ENCODE data around the gene ARID3A. TPM values are rescaled to one million over a fixed set of nuclear protein-coding genes. Genes with fewer than 3 reads are reported as not detected.

ARID3A gene
- total and polyA plus RNA-seq, 2 of the 8 experiments (the other 6 are each of a cell fraction or from before 2014, with no cell fraction given): 40.5 to 77.4 TPM

DNA sequence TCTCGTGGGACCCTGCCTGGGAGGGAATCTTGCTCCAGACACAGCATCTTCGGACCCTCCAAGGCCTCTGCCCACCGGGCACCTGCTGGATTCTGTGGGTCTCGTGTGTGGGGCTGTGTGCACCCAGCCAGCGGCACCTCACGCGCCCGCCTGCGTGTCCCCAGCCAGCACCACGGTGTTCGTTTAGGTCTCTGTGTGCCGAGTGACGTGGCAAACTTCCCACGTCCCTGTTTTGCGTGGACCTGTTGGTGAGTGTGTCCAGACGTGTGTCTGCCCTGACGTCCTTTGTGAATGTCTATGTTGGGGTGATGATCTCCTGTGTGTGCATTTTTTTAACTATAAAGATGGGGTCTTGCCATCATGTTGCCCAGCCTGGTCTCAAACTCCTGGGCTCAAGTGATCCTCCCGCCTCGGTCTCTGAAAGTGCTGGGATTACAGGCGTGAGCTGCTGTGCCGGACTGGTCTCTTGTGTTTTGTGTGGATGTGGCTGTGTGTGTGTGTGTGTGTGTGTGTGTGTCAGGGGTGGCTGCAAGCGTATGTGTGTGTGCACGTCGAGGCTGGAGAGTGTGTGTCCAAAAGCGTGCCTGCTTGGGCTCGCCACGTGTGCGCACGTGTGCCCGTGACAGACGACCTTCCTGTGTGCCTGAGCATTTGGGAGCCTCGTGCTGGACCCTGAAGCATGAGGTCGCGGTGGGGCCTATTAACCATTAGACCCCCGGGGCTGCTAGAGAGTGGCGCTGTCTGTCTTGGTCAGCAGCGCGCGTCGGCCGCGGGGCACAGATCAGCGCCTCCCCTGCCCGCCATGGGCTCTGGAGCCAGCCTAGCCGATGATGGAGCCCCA, 15.7 kb downstream of the ARID3A start:
- ChIA-PET CTCF (ENCODE audit: partially characterized antibody) (interaction anchor here (0.8 to 1.5 kb wide), 3 partner anchors 18 to 43 kb away, joined by 3 to 4 read pairs (median 3); partner anchors contain the start of gene WDR18), POLR2A (ENCODE audit: partially characterized antibody) (interaction anchor here (2.9 kb wide), 1 partner anchor 11 kb away, joined by 8 read pairs; no protein-coding TSS in a partner anchor)
- H2BK5ac ChIP-seq (ENCODE audit: low read depth, low read length): no peak overlapping the region
- H2BK12ac ChIP-seq (ENCODE audit: low read depth, low read length): no peak overlapping the region
- no peak overlapping the region for H3K23ac ChIP-seq (ENCODE audit: insufficient read length)
- H3K56ac ChIP-seq (replicated peaks; ENCODE audit: insufficient read length, low read depth, low read length): no peak overlapping the region
- peaks cover 23% of the 10 kb centered on the region for H3K79me1 ChIP-seq (ENCODE audit: low read depth, low read length)
- no peaks in the 10 kb centered on the region for H3K23me2 ChIP-seq (ENCODE audit: low read depth, low read length)
- no peak overlapping the region for H2AFZ ChIP-seq (ENCODE audit: low read length)
- no peak overlapping the region for H2BK15ac ChIP-seq (ENCODE audit: low read length)
- FAIRE-seq (no peak), DNase-seq (ENCODE audit: low read depth in 1 of 2, low spot score in 2 of 2) (no peak)
- H3K14ac ChIP-seq (ENCODE audit: insufficient read length): no peak overlapping the region
- no peak overlapping the region for H3K9ac ChIP-seq (replicated peaks in 1 of 4; ENCODE audit: extremely low read depth in 1 of 4, low read depth in 3 of 4, low read length in 3 of 4)
- H4K91ac ChIP-seq (replicated peaks; ENCODE audit: insufficient read length, low read length): no peak overlapping the region
- no peak overlapping the region for H3K4me2 ChIP-seq (ENCODE audit: insufficient read depth in 1 of 2, low read depth in 2 of 2, low read length in 2 of 2)
- H2BK20ac ChIP-seq (ENCODE audit: low read length): no peak overlapping the region
- no peaks in the 10 kb centered on the region for H3K27me3 ChIP-seq (replicated peaks in 1 of 4; ENCODE audit: control insufficient read depth in 3 of 4, extremely low read depth in 1 of 4, insufficient read depth in 3 of 4, low read length in 3 of 4)
- WGBS, 2 experiments (ENCODE audit: extremely low coverage in 1 of 2, insufficient coverage in 1 of 2, insufficient read length in 1 of 2, insufficient replicate concordance in 2 of 2, low coverage in 1 of 2, low lambda C conversion rate in 2 of 2, missing lambda C conversion rate in 1 of 2): 96% methylated on average over 37 of the region's 45 CpGs; no CpG with 5 or more reads in 1 of the 2 experiments
- H3K36me3 ChIP-seq (ENCODE audit: control insufficient read depth in 2 of 4, insufficient read depth in 4 of 4, low read length in 3 of 4): peaks cover 3 to 9% (median 3%) of the 10 kb centered on the region in 4 experiments; a peak in 7 of 8 replicates
- H3K4me1 ChIP-seq (replicated peaks in 1 of 4; ENCODE audit: control insufficient read depth in 3 of 4, insufficient read depth in 4 of 4, low read length in 3 of 4): no peaks in the 10 kb centered on the region
- H3K18ac ChIP-seq (ENCODE audit: extremely low read depth, low read length): no peak overlapping the region
- no peak overlapping the region for H3K4ac ChIP-seq (replicated peaks; ENCODE audit: insufficient read length, low read depth, low read length)
- H3K9me3 ChIP-seq (ENCODE audit: insufficient read depth in 2 of 2, low read depth in 1 of 2, low read length in 1 of 2): no peaks in the 10 kb centered on the region
- peaks cover 4 to 41% of the 10 kb centered on the region in 2 experiments for H4K20me1 ChIP-seq (replicated peaks in 1 of 2; ENCODE audit: control insufficient read depth in 1 of 2, insufficient read depth in 2 of 2, low read length in 2 of 2)
- no peak overlapping the region for H3K27ac ChIP-seq (ENCODE audit: low read depth, low read length)
- no peak overlapping the region for H2BK120ac ChIP-seq (replicated peaks; ENCODE audit: low read depth, low read length)
- H3K4me3 ChIP-seq (ENCODE audit: extremely low read depth in 1 of 4, insufficient read depth in 2 of 4, low read depth in 3 of 4, low read length in 4 of 4): no peak overlapping the region
- H2AK5ac ChIP-seq (ENCODE audit: low read depth, low read length): no peak overlapping the region
- H3K79me2 ChIP-seq (ENCODE audit: control insufficient read depth in 1 of 2, insufficient read depth in 2 of 2, low read length in 2 of 2): peaks cover 5 to 53% of the 10 kb centered on the region in 2 experiments
- no peak overlapping the region for H4K5ac ChIP-seq (ENCODE audit: insufficient read length, low read depth, low read length)
- no peak overlapping the region for H4K8ac ChIP-seq (ENCODE audit: extremely low read depth, insufficient read depth, low read length)
- TF ChIP-seq KDM5A (IDR thresholded peaks at IDR 0.05; ENCODE audit: low read length): no peak
- TF ChIP-seq POU5F1 (IDR thresholded peaks at IDR 0.05; ENCODE audit: low read depth, low read length): no peak
- TF ChIP-seq JUN (IDR thresholded peaks at IDR 0.05; ENCODE audit: low read depth, low read length): no peak
- no peak for TF ChIP-seq EP300 (IDR thresholded peaks at IDR 0.05; ENCODE audit: borderline replicate concordance in 1 of 2, low read depth in 2 of 2, low read length in 2 of 2)
- TF ChIP-seq TBP (IDR thresholded peaks at IDR 0.05; ENCODE audit: low read depth, low read length): no peak
- TF ChIP-seq, protein P1, sequence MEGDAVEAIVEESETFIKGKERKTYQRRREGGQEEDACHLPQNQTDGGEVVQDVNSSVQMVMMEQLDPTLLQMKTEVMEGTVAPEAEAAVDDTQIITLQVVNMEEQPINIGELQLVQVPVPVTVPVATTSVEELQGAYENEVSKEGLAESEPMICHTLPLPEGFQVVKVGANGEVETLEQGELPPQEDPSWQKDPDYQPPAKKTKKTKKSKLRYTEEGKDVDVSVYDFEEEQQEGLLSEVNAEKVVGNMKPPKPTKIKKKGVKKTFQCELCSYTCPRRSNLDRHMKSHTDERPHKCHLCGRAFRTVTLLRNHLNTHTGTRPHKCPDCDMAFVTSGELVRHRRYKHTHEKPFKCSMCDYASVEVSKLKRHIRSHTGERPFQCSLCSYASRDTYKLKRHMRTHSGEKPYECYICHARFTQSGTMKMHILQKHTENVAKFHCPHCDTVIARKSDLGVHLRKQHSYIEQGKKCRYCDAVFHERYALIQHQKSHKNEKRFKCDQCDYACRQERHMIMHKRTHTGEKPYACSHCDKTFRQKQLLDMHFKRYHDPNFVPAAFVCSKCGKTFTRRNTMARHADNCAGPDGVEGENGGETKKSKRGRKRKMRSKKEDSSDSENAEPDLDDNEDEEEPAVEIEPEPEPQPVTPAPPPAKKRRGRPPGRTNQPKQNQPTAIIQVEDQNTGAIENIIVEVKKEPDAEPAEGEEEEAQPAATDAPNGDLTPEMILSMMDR (IDR thresholded peaks at IDR 0.05; ENCODE audit: control extremely low read depth in 1 of 3, insufficient read depth in 1 of 3, low read depth in 1 of 3, low read length in 3 of 3): no peak
- TF ChIP-seq CBX5 (IDR thresholded peaks at IDR 0.05; ENCODE audit: low read depth, low read length): no peak
- TF ChIP-seq JUND (IDR thresholded peaks at IDR 0.05; ENCODE audit: low read length): no peak
- no peak for TF ChIP-seq SIRT6 (IDR thresholded peaks at IDR 0.05; ENCODE audit: low read length)
- no peak for TF ChIP-seq ASH2L (IDR thresholded peaks at IDR 0.05; ENCODE audit: low read length)
